Subcutaneous adipose tissue (tissue), 4 donors: ENCODE measurements around the gene BANF2. TPM values are rescaled to one million over a fixed set of nuclear protein-coding genes. Genes with fewer than 3 reads are reported as not detected.

Experiments used
- total RNA-seq, 4 donors: library from RNA; depleted of rRNA; stranded (reverse); fragments of >200 nt; gene quantifications; one replicate each; pipeline ENCODE4 v1.1.0, GENCODE V29; 2016
- TF ChIP-seq, protein P1 (sequence below): fragments of 450-650 bp; IDR thresholded peaks from one replicate; pipeline ENCODE4 v1.5.1; 2016; ENCODE audit warnings: low read depth, mild to moderate bottlenecking, control low read depth, antibody characterized with exemption, moderate library complexity

BANF2 gene
- total RNA-seq, 4 donors from 2014 or later: not detected

DNA sequence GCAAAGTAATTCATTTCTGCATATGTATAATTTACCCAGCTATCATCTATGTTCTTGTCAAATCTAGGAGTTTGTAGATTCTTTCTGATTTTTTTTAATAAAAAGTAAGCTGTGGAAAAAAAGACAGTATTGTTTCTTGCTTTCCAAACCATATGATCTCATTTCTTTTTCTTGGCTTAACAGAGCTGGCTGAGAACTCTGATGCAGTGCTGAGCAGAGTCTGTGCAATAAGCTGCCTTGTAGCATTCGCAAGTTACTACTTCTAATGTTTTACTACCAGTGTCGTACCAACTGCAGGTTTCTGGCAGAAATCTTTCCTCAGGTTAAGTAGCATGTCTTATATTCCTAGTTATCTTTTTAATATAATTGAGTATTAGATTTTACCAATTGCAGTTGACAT, 33.3 kb upstream of the BANF2 start:
- TF ChIP-seq, protein P1, sequence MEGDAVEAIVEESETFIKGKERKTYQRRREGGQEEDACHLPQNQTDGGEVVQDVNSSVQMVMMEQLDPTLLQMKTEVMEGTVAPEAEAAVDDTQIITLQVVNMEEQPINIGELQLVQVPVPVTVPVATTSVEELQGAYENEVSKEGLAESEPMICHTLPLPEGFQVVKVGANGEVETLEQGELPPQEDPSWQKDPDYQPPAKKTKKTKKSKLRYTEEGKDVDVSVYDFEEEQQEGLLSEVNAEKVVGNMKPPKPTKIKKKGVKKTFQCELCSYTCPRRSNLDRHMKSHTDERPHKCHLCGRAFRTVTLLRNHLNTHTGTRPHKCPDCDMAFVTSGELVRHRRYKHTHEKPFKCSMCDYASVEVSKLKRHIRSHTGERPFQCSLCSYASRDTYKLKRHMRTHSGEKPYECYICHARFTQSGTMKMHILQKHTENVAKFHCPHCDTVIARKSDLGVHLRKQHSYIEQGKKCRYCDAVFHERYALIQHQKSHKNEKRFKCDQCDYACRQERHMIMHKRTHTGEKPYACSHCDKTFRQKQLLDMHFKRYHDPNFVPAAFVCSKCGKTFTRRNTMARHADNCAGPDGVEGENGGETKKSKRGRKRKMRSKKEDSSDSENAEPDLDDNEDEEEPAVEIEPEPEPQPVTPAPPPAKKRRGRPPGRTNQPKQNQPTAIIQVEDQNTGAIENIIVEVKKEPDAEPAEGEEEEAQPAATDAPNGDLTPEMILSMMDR: no peak

- TF ChIP-seq, protein P1: no peak
These were observed 32.3 kb upstream of the BANF2 start for GRCh38 chr20:17667445-17667844.

DNA sequence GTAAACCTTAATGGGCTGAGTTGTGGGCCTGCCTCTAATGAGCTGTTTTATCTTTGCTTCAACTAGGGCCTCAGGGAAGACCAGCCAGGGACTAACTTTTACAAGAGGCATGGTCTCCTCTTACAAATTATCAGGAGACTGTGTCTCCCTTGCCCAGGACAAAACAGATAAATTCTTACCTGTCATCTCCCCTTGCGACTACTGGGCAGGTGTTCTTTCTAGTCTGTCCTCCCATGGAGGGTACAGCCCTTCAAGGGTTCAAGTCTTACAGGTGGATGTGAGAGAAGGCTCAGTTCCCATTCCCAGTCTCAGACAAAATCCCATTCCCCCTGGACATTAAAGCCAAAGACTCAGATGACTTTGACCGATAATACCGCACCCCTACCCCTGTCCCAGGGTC, 31.3 kb upstream of the BANF2 start:
- TF ChIP-seq, protein P1: no peak

- TF ChIP-seq, protein P1: no peak
These were observed 30.3 kb upstream of the BANF2 start for GRCh38 chr20:17669306-17669931.

- TF ChIP-seq, protein P1: no peak
These were observed 28.8 kb upstream of the BANF2 start for GRCh38 chr20:17671011-17671410.

DNA sequence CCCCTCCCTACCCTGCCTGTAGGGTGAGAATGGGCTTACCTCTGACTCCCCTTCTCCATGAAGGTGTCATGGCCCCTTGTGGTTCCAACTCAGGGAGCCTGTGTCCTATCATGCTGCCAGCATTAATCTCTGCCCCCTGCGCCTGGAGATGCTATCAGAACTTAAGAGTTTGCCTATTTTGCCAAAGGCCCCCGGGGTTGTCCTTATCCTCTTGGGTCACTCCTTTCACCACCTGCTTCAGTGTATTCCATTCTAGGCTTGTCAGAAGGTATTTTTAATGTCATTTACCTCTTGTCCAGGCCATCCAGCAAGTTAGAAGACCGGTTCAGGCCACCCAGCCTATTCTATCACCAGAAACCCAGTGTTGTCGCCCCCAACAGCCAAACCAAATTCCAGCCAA, 28.2 kb upstream of the BANF2 start:
- TF ChIP-seq, protein P1: no peak

DNA sequence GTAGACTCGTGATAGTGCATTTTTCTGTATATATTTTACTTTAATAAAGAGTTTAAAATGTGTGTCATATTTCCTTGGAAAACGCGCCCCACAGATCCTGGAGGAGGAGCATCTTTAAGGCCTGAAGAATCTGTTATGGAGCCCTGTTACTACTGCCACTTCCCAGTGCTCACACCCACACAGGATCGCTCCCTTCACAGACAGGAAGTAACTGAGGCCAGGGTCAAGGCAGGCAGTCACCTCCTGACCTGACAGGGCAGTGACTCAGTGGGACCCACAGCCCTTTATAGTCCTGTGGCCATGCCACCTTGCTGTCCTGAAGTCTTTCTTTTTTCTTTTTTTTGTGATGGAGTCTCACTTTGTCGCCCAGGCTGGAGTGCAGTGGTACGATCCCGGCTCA, 26.7 kb upstream of the BANF2 start:
- TF ChIP-seq, protein P1: no peak
